Fibroblast of pulmonary artery (primary cell): Measurements from ENCODE around the gene EIF4EBP2.
A peak's percentile ranks its signal among the peaks of the same experiment; 100 is the strongest.

Source experiments
- DNase-seq: peaks from one replicate; pipeline ENCODE4 v3.0.0-alpha.2; 2010; ENCODE audit warnings: low read depth
- H3K4me3 ChIP-seq: replicated peaks from 2 replicates; pipeline ENCODE4 v1.5.1; 2011; ENCODE audit warnings: low read depth, mild to moderate bottlenecking, control low read depth, low read length, moderate library complexity
- TF ChIP-seq, protein P1 (sequence below): IDR thresholded peaks from 2 replicates; pipeline ENCODE4 v1.5.1; 2011; ENCODE audit warnings: mild to moderate bottlenecking, control low read depth, low read length, inconsistent platforms; ENCODE audit errors: missing control alignments

The EIF4EBP2 gene

DNA sequence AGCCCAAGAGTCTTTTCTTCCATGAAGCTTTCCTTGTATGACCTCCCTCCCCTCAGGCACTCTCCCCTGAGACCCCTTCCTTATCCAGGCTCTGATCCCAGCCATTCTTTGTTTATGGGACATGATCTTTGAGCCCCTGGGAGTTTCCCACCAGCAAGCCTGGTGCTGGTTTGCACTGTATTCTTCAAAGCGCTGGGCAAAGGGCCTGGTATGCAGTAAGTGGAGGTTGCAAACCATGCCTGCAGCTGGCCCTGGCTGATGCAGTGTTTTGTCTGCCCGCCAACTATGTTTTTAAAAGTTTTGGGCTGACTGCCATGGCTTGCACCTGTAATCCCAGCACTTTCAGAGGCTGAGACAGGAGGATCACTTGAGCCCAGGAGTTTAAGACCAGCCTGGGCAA is 44.3 kb downstream of the EIF4EBP2 start:
- TF ChIP-seq, protein P1, sequence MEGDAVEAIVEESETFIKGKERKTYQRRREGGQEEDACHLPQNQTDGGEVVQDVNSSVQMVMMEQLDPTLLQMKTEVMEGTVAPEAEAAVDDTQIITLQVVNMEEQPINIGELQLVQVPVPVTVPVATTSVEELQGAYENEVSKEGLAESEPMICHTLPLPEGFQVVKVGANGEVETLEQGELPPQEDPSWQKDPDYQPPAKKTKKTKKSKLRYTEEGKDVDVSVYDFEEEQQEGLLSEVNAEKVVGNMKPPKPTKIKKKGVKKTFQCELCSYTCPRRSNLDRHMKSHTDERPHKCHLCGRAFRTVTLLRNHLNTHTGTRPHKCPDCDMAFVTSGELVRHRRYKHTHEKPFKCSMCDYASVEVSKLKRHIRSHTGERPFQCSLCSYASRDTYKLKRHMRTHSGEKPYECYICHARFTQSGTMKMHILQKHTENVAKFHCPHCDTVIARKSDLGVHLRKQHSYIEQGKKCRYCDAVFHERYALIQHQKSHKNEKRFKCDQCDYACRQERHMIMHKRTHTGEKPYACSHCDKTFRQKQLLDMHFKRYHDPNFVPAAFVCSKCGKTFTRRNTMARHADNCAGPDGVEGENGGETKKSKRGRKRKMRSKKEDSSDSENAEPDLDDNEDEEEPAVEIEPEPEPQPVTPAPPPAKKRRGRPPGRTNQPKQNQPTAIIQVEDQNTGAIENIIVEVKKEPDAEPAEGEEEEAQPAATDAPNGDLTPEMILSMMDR = no peak
- H3K4me3 ChIP-seq = no peak overlapping the region
- no peak for DNase-seq

DNA sequence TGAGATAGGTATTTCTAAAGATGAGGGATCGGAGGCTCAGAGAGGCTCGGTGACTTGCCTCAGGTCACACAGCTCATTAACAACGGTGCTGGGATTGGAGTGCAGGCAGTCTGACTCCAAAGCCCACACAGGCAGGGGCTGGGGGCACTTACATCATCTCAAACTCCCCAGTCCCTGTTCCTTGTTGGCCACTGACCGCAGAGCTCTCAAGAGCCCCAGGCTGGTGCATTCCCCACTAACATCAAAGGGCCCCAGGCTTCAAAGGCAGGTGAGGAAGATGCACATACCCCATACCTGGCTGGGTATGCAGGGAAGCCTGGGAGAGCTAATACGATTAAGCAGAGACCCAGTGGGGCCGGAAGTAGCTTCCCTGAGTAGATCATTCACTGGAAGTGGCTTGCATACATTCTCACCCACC is 51.3 kb downstream of the EIF4EBP2 start:
- TF ChIP-seq, protein P1 = no peak
- no peak overlapping the region for H3K4me3 ChIP-seq
- no peak for DNase-seq

DNA sequence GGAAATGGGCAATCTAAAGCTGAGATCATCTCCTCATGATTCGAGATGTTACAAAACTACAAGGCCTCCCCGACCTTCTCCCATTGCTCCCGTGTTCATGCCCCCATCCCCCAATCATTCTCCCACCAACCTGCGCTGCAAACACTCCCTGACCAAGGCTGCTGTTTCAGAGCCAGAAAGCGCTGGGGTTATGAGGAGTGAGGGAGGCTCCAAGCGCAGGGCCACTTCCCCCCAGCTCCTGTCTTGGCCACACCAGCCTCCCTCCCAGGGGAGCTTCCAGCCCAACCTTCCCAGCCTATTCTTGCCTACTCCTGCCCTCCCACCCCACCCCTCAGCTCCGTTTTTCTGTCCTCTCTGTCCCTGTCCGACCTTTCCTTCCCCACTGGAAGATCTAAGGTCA is 52.2 kb downstream of the EIF4EBP2 start:
- no peak for DNase-seq
- TF ChIP-seq, protein P1 = no peak

DNA sequence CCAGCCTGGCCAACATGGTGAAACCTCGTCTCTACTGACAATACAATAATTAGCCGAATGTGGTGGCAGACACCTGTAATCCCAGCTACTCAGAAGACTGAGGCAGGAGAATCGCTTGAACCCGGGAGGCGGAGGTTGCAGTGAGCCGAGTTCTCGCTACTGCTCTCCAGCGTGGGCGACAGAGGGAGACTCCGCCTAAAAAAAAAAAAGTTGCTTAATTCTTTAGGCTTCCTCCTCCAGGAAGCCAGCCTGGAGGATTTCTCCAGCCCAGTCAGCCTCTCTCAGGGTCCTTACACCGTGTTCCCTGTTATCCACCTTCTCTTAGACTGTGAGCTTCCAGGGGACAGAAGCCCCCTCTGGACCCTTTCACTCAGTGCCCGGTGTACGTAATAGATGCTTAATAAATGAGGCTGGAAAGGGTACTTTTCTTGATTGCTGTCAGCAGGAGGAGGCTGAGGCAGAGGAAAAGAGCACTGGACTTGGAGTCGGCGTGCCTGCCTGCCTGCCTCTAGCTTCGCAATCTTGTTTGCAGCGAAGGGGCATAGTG is 53.9 kb downstream of the EIF4EBP2 start:
- TF ChIP-seq, protein P1 = no peak
- H3K4me3 ChIP-seq = no peak overlapping the region

More for the DNA sequence above, 52.2 kb downstream of the EIF4EBP2 start:
- no peak overlapping the region for H3K4me3 ChIP-seq

DNA sequence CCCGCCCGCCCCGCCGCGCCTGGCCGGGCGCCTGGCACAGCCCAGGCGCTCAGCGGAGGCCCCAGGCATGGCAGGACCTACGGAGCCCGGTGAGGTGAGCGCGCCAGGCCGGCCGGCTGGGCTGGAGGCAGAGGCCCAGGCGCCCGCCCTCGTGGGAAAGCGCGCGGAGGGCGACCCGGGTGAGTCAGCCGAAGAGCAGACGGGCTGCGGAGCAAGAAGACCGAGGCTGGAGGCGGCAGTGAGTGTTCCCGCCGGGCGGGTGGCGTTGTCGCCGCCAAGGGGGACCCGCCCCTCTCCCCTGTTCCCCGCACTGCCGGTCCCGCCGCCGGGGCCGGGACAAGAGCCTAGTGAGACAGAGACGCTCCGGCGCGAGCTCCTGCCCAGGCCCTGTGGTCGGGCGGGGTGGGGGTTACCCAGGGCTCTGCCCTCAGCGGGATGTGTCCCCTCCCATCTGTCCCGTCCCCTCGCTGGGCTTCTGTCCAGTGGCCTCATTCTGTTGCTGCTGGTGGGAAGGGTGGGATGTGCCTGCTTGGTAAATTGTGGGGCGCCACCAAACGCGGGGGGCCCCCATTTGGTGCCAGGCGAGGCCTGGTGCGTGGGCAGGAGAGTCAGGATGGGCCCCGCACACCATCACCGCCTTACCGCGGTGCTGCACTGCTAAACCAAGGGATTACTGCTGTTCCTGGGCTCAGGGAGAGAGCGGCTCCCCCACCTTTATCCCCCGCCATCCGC is 54.5 kb downstream of the EIF4EBP2 start:
- DNase-seq = peak; percentile 68

More for the DNA sequence above, 53.9 kb downstream of the EIF4EBP2 start:
- no peak for DNase-seq

DNA sequence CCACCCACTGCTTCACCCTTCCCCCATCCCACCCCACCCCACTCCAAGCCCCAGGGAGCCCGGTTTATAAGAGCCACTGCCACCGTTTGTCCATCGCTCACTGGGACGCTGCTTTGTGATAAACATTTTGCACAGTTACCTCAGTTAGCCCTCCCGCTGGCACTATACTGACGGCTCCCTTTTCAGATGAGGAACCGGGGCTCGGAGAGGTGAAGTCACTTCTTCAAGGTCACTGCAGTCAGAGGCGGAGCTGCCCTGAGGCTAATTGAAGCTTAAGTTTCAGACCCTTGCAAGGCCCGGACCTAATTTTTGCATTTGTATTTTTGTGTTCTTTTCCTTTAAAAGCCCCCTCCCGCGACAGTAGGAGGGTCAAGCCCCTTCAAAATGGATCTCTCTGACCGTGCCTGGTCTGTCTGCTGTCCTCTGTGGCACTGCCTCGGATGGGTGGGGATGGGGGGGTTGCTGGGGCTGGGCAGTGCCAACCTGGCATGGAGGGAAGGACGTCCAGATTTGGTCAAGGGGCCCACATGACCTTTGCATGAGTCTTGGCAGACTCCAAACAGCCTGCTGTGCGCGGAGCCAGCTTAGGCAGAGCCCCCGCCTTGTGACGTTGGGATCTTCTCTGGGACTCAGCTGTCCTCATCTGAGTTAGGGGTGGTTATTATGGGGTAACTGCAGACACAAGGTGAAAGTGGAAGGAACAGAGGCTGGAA is 55.3 kb downstream of the EIF4EBP2 start:
- TF ChIP-seq, protein P1 = no peak
- no peak for DNase-seq
- H3K4me3 ChIP-seq = no peak overlapping the region

More for the DNA sequence above, 54.5 kb downstream of the EIF4EBP2 start:
- no peak overlapping the region for H3K4me3 ChIP-seq
- TF ChIP-seq, protein P1 = no peak
